ENCODE results near the gene RASIP1.

Gene RASIP1

GRCh38 chr19:48752496-48753365 is 12.3 kb upstream of the RASIP1 start, which contains the start of gene FUT1:
Gene FUT1, minus strand, starts transcription at chr19:48752641. Its CDS starts 1,360 bp downstream, at chr19:48751281.
- H3K27me3 ChIP-seq (ENCODE audit: control insufficient read depth, insufficient read depth, low read length) = peaks cover 37% of the 10 kb centered on the region
- no peaks in the 10 kb centered on the region for H3K9me3 ChIP-seq (replicated peaks; ENCODE audit: low read length)
- peaks cover 7% of the 10 kb centered on the region for H3K4me1 ChIP-seq (ENCODE audit: control insufficient read depth, insufficient read depth, low read length)
- H3K4me3 ChIP-seq (ENCODE audit: low read length) = peak within 1 kb of the TSS; percentile 51
- peak within 1 kb of the TSS; percentile 72 for H3K4me2 ChIP-seq (ENCODE audit: low read length)
- no peaks in the 10 kb centered on the region for H3K36me3 ChIP-seq (ENCODE audit: insufficient read depth, low read length)
- no peak within 1 kb of the TSS for H3K9ac ChIP-seq (ENCODE audit: low read depth, low read length)

GRCh38 chr19:48751845-48752495 is 11.6 kb upstream of the RASIP1 start:
- Histone ChIP-seq H3K4me1 (ENCODE audit: control insufficient read depth, insufficient read depth, low read length) (peaks cover 7% of the 10 kb centered on the region), H3K27me3 (ENCODE audit: control insufficient read depth, insufficient read depth, low read length) (peaks cover 37% of the 10 kb centered on the region), H3K4me3 (ENCODE audit: low read length) (peak overlapping the region; percentile 51), H3K36me3 (ENCODE audit: insufficient read depth, low read length) (no peaks in the 10 kb centered on the region), H3K4me2 (ENCODE audit: low read length) (peak overlapping the region; percentile 72), H3K9me3 (replicated peaks; ENCODE audit: low read length) (no peaks in the 10 kb centered on the region), H3K9ac (ENCODE audit: low read depth, low read length) (no peak overlapping the region)

- no peak overlapping the region for H3K4me2 ChIP-seq (ENCODE audit: low read length)
- H3K27me3 ChIP-seq (ENCODE audit: control insufficient read depth, insufficient read depth, low read length) = peaks cover 37% of the 10 kb centered on the region
- H3K4me3 ChIP-seq (ENCODE audit: low read length) = no peak overlapping the region
- no peaks in the 10 kb centered on the region for H3K36me3 ChIP-seq (ENCODE audit: insufficient read depth, low read length)
- no peaks in the 10 kb centered on the region for H3K9me3 ChIP-seq (replicated peaks; ENCODE audit: low read length)
- H3K9ac ChIP-seq (ENCODE audit: low read depth, low read length) = no peak overlapping the region
- peaks cover 9% of the 10 kb centered on the region for H3K4me1 ChIP-seq (ENCODE audit: control insufficient read depth, insufficient read depth, low read length)
These were observed 10.5 kb upstream of the RASIP1 start for GRCh38 chr19:48750771-48751504.

GRCh38 chr19:48750351-48750750 is 9.9 kb upstream of the RASIP1 start:
- no peak overlapping the region for H3K4me2 ChIP-seq (ENCODE audit: low read length)
- no peaks in the 10 kb centered on the region for H3K36me3 ChIP-seq (ENCODE audit: insufficient read depth, low read length)
- H3K4me3 ChIP-seq (ENCODE audit: low read length) = no peak overlapping the region
- H3K27me3 ChIP-seq (ENCODE audit: control insufficient read depth, insufficient read depth, low read length) = peaks cover 34% of the 10 kb centered on the region
- no peaks in the 10 kb centered on the region for H3K9me3 ChIP-seq (replicated peaks; ENCODE audit: low read length)
- H3K9ac ChIP-seq (ENCODE audit: low read depth, low read length) = no peak overlapping the region
- peaks cover 9% of the 10 kb centered on the region for H3K4me1 ChIP-seq (ENCODE audit: control insufficient read depth, insufficient read depth, low read length)

- H3K4me3 ChIP-seq (ENCODE audit: low read length) = no peak overlapping the region
- H3K4me2 ChIP-seq (ENCODE audit: low read length) = no peak overlapping the region
- no peak overlapping the region for H3K9ac ChIP-seq (ENCODE audit: low read depth, low read length)
- no peaks in the 10 kb centered on the region for H3K9me3 ChIP-seq (replicated peaks; ENCODE audit: low read length)
- H3K27me3 ChIP-seq (ENCODE audit: control insufficient read depth, insufficient read depth, low read length) = peaks cover 31% of the 10 kb centered on the region
- H3K36me3 ChIP-seq (ENCODE audit: insufficient read depth, low read length) = no peaks in the 10 kb centered on the region
- H3K4me1 ChIP-seq (ENCODE audit: control insufficient read depth, insufficient read depth, low read length) = peaks cover 9% of the 10 kb centered on the region
These were observed 9.3 kb upstream of the RASIP1 start for GRCh38 chr19:48749571-48750198.

GRCh38 chr19:48746738-48747575 is 6.5 kb upstream of the RASIP1 start, which contains the start of gene IZUMO1:
Gene IZUMO1, minus strand, starts transcription at chr19:48746909. Its CDS starts 1,050 bp downstream, at chr19:48745859.
- Histone ChIP-seq H3K27me3 (ENCODE audit: control insufficient read depth, insufficient read depth, low read length) (peaks cover 17% of the 10 kb centered on the region), H3K4me3 (ENCODE audit: low read length) (peak within 1 kb of the TSS; percentile 77), H3K9ac (ENCODE audit: low read depth, low read length) (peak within 1 kb of the TSS; percentile 75), H3K4me1 (ENCODE audit: control insufficient read depth, insufficient read depth, low read length) (peaks cover 2% of the 10 kb centered on the region), H3K9me3 (replicated peaks; ENCODE audit: low read length) (no peaks in the 10 kb centered on the region), H3K36me3 (ENCODE audit: insufficient read depth, low read length) (no peaks in the 10 kb centered on the region), H3K4me2 (ENCODE audit: low read length) (peak within 1 kb of the TSS; percentile 83)

- Histone ChIP-seq H3K27me3 (ENCODE audit: control insufficient read depth, insufficient read depth, low read length) (peaks cover 11% of the 10 kb centered on the region), H3K4me3 (ENCODE audit: low read length) (no peak overlapping the region), H3K4me2 (ENCODE audit: low read length) (no peak overlapping the region), H3K9me3 (replicated peaks; ENCODE audit: low read length) (no peaks in the 10 kb centered on the region), H3K9ac (ENCODE audit: low read depth, low read length) (no peak overlapping the region), H3K4me1 (ENCODE audit: control insufficient read depth, insufficient read depth, low read length) (peaks cover 2% of the 10 kb centered on the region), H3K36me3 (ENCODE audit: insufficient read depth, low read length) (no peaks in the 10 kb centered on the region)
These were observed 5.7 kb upstream of the RASIP1 start for GRCh38 chr19:48746110-48746509.

- H3K4me3 ChIP-seq (ENCODE audit: low read length) = no peak overlapping the region
- peaks cover 7% of the 10 kb centered on the region for H3K27me3 ChIP-seq (ENCODE audit: control insufficient read depth, insufficient read depth, low read length)
- H3K36me3 ChIP-seq (ENCODE audit: insufficient read depth, low read length) = no peaks in the 10 kb centered on the region
- H3K9ac ChIP-seq (ENCODE audit: low read depth, low read length) = no peak overlapping the region
- peaks cover 2% of the 10 kb centered on the region for H3K4me1 ChIP-seq (ENCODE audit: control insufficient read depth, insufficient read depth, low read length)
- H3K4me2 ChIP-seq (ENCODE audit: low read length) = no peak overlapping the region
- H3K9me3 ChIP-seq (replicated peaks; ENCODE audit: low read length) = no peaks in the 10 kb centered on the region
These were observed 5.0 kb upstream of the RASIP1 start for GRCh38 chr19:48745208-48745995.

- Histone ChIP-seq H3K4me2 (ENCODE audit: low read length) (no peak overlapping the region), H3K9ac (ENCODE audit: low read depth, low read length) (no peak overlapping the region), H3K36me3 (ENCODE audit: insufficient read depth, low read length) (no peaks in the 10 kb centered on the region), H3K4me1 (ENCODE audit: control insufficient read depth, insufficient read depth, low read length) (peaks cover 12% of the 10 kb centered on the region), H3K4me3 (ENCODE audit: low read length) (no peak overlapping the region), H3K27me3 (ENCODE audit: control insufficient read depth, insufficient read depth, low read length) (peaks cover 3% of the 10 kb centered on the region), H3K9me3 (replicated peaks; ENCODE audit: low read length) (no peaks in the 10 kb centered on the region)
These were observed 1.7 kb upstream of the RASIP1 start for GRCh38 chr19:48742096-48742495.
